BLaER1 treated with 17β-estradiol and CSF1 and Interleukin-3, amounts not matched to agents 10 nM and 100 nM (cell line): ENCODE results near the gene COL26A1.
A peak's percentile ranks its signal among the peaks of the same experiment; 100 is the strongest.

ENCODE experiments used
- H3K27ac ChIP-seq, 11 experiments: shearing (Covaris generic); formaldehyde crosslinking; 2 replicates each; pipeline ENCODE4 v1.8.1; 2022
- H3K27me3 ChIP-seq, 11 experiments: shearing (Covaris generic); formaldehyde crosslinking; 2 replicates each; pipeline ENCODE4 v1.8.1; 2022
- H3K36me3 ChIP-seq, 11 experiments: shearing (Covaris generic); formaldehyde crosslinking; 2 replicates each; pipeline ENCODE4 v1.8.1; 2022
- H3K4me1 ChIP-seq, 10 experiments: shearing (Covaris generic); formaldehyde crosslinking; 2 replicates each; pipeline ENCODE4 v1.8.1; 2022
- H3K4me2 ChIP-seq, 11 experiments: shearing (Covaris generic); formaldehyde crosslinking; 2 replicates each; pipeline ENCODE4 v1.8.1; 2022
- H3K4me3 ChIP-seq, 10 experiments: shearing (Covaris generic); formaldehyde crosslinking; 2 replicates each; pipeline ENCODE4 v1.8.1; 2022
- H3K9ac ChIP-seq, 11 experiments: shearing (Covaris generic); formaldehyde crosslinking; 2 replicates each; pipeline ENCODE4 v1.8.1; 2022
- H3K9me3 ChIP-seq, 11 experiments: shearing (Covaris generic); formaldehyde crosslinking; replicated peaks in 1 of 11; 2 replicates each; pipeline ENCODE4 v1.8.1; 2022
- H4K20me1 ChIP-seq, 11 experiments: shearing (Covaris generic); formaldehyde crosslinking; 2 replicates each; pipeline ENCODE4 v1.8.1; 2022
- Cebpa-rat ChIP-seq, 11 experiments: shearing (Covaris generic); IDR thresholded peaks; 2 replicates each; pipeline ENCODE4 v1.8.1; 2022

COL26A1 gene

GRCh38 chr7:101367676-101368075 is 5.0 kb downstream of the COL26A1 start:
- no peak overlapping the region for H3K27ac ChIP-seq
- no peak for TF ChIP-seq Cebpa-rat (IDR thresholded peaks at IDR 0.05)
- H3K9me3 ChIP-seq: no peaks in the 10 kb centered on the region
- H3K9ac ChIP-seq: no peak overlapping the region
- no peaks in the 10 kb centered on the region for H3K36me3 ChIP-seq
- peaks cover 8 to 29% (median 19%) of the 10 kb centered on the region in 10 experiments; a peak in 19 of 20 replicates for H3K4me1 ChIP-seq
- H3K27me3 ChIP-seq: peaks cover 7 to 16% (median 10%) of the 10 kb centered on the region in 11 experiments
- H3K4me2 ChIP-seq: no peak overlapping the region
- H4K20me1 ChIP-seq: no peaks in the 10 kb centered on the region; a peak in 1 of 22 replicates
- no peak overlapping the region for H3K4me3 ChIP-seq

- no peak overlapping the region for H3K9ac ChIP-seq
- H3K4me1 ChIP-seq: peaks cover 7 to 28% (median 18%) of the 10 kb centered on the region in 10 experiments; a peak in 19 of 20 replicates
- H4K20me1 ChIP-seq: no peaks in the 10 kb centered on the region; a peak in 1 of 22 replicates
- H3K27ac ChIP-seq: no peak overlapping the region
- no peaks in the 10 kb centered on the region for H3K9me3 ChIP-seq
- TF ChIP-seq Cebpa-rat (IDR thresholded peaks at IDR 0.05): no peak
- no peak overlapping the region for H3K4me3 ChIP-seq
- peaks cover 3 to 7% (median 4%) of the 10 kb centered on the region in 11 experiments for H3K27me3 ChIP-seq
- H3K4me2 ChIP-seq: no peak overlapping the region
- H3K36me3 ChIP-seq: no peaks in the 10 kb centered on the region
These were observed 5.9 kb downstream of the COL26A1 start for GRCh38 chr7:101368422-101369165.

- TF ChIP-seq Cebpa-rat (IDR thresholded peaks at IDR 0.05): no peak
- H3K4me2 ChIP-seq: peak overlapping the region; percentile 11 to 74 (median 57); a peak in 20 of 22 replicates
- peaks cover 4 to 26% (median 13%) of the 10 kb centered on the region in 10 experiments; a peak in 19 of 20 replicates for H3K4me1 ChIP-seq
- no peaks in the 10 kb centered on the region for H3K27me3 ChIP-seq
- no peaks in the 10 kb centered on the region for H4K20me1 ChIP-seq
- no peak overlapping the region for H3K4me3 ChIP-seq
- no peaks in the 10 kb centered on the region for H3K9me3 ChIP-seq
- H3K36me3 ChIP-seq: no peaks in the 10 kb centered on the region
- H3K27ac ChIP-seq: no peak overlapping the region
- no peak overlapping the region for H3K9ac ChIP-seq
These were observed 8.2 kb downstream of the COL26A1 start for GRCh38 chr7:101370836-101371235.

GRCh38 chr7:101373812-101374614 is 11.3 kb downstream of the COL26A1 start:
- Histone ChIP-seq H3K4me3 (no peak overlapping the region), H3K4me2 (no peak overlapping the region), H3K27me3 (no peaks in the 10 kb centered on the region), H3K9ac (no peak overlapping the region), H3K9me3 (no peaks in the 10 kb centered on the region), H3K27ac (no peak overlapping the region), H4K20me1 (no peaks in the 10 kb centered on the region), H3K4me1 (peaks cover 4 to 33% (median 19%) of the 10 kb centered on the region in 10 experiments; a peak in 19 of 20 replicates), H3K36me3 (no peaks in the 10 kb centered on the region)
- no peak for TF ChIP-seq Cebpa-rat (IDR thresholded peaks at IDR 0.05)

GRCh38 chr7:101374990-101375389 is 12.3 kb downstream of the COL26A1 start:
- H3K4me1 ChIP-seq: peaks cover 4 to 28% (median 23%) of the 10 kb centered on the region in 10 experiments; a peak in 19 of 20 replicates
- no peak overlapping the region for H3K4me2 ChIP-seq
- no peaks in the 10 kb centered on the region for H3K27me3 ChIP-seq
- H3K27ac ChIP-seq: no peak overlapping the region
- H3K9me3 ChIP-seq: no peaks in the 10 kb centered on the region
- no peak for TF ChIP-seq Cebpa-rat (IDR thresholded peaks at IDR 0.05)
- no peak overlapping the region for H3K9ac ChIP-seq
- H4K20me1 ChIP-seq: no peaks in the 10 kb centered on the region
- no peak overlapping the region for H3K4me3 ChIP-seq
- H3K36me3 ChIP-seq: no peaks in the 10 kb centered on the region

GRCh38 chr7:101376601-101377000 is 13.9 kb downstream of the COL26A1 start:
- no peak overlapping the region for H3K27ac ChIP-seq
- TF ChIP-seq Cebpa-rat (IDR thresholded peaks at IDR 0.05): no peak

GRCh38 chr7:101377189-101377736 is 14.6 kb downstream of the COL26A1 start:
- Histone ChIP-seq H4K20me1 (no peaks in the 10 kb centered on the region), H3K4me1 (peaks cover 0 to 22% (median 11%) of the 10 kb centered on the region in 10 experiments; a peak in 13 of 20 replicates), H3K4me3 (no peak overlapping the region), H3K9ac (no peak overlapping the region), H3K27me3 (no peaks in the 10 kb centered on the region), H3K27ac (no peak overlapping the region), H3K9me3 (peaks cover 0 to 8% (median 4%) of the 10 kb centered on the region in 11 experiments; a peak in 1 of 22 replicates), H3K36me3 (no peaks in the 10 kb centered on the region), H3K4me2 (no peak overlapping the region)
- no peak for TF ChIP-seq Cebpa-rat (IDR thresholded peaks at IDR 0.05)

More at GRCh38 chr7:101376601-101377000, 13.9 kb downstream of the COL26A1 start:
- no peak overlapping the region for H3K4me2 ChIP-seq
- H3K36me3 ChIP-seq: no peaks in the 10 kb centered on the region
- H3K4me1 ChIP-seq: peaks cover 0 to 15% (median 11%) of the 10 kb centered on the region in 10 experiments; a peak in 14 of 20 replicates
- no peaks in the 10 kb centered on the region for H3K27me3 ChIP-seq
- H4K20me1 ChIP-seq: no peaks in the 10 kb centered on the region
- H3K9me3 ChIP-seq: peaks cover 0 to 7% (median 0%) of the 10 kb centered on the region in 11 experiments; a peak in 1 of 22 replicates
- H3K9ac ChIP-seq: 0 out of 22 replicates have a peak overlapping the region, but pooled peaks of 2 of the 11 experiments have one; percentile 4 to 8
- no peak overlapping the region for H3K4me3 ChIP-seq

GRCh38 chr7:101378751-101379174 is 16.1 kb downstream of the COL26A1 start:
- peak overlapping the region in 2 of 11 experiments; percentile 15 to 38; a peak in 2 of 22 replicates for H3K9ac ChIP-seq
- H3K4me1 ChIP-seq: peaks cover 0 to 33% (median 13%) of the 10 kb centered on the region in 10 experiments; a peak in 13 of 20 replicates
- H3K9me3 ChIP-seq: peaks cover 0 to 8% (median 4%) of the 10 kb centered on the region in 11 experiments; a peak in 1 of 22 replicates
- H3K4me2 ChIP-seq: peak overlapping the region in 8 of 11 experiments; percentile 9 to 53 (median 47); a peak in 14 of 22 replicates
- no peaks in the 10 kb centered on the region for H3K36me3 ChIP-seq
- no peaks in the 10 kb centered on the region for H3K27me3 ChIP-seq
- H3K27ac ChIP-seq: no peak overlapping the region
- no peak overlapping the region for H3K4me3 ChIP-seq
- H4K20me1 ChIP-seq: no peaks in the 10 kb centered on the region
- no peak for TF ChIP-seq Cebpa-rat (IDR thresholded peaks at IDR 0.05)
